Measurements from ENCODE around the gene NOXO1.

The NOXO1 gene

GRCh38 chr16:1993731-1994131 is 12.5 kb upstream of the NOXO1 start:
- TF ChIP-seq CTCF (IDR thresholded peaks at IDR 0.05): no peak
- Mint-ChIP-seq H3K36me3 (ENCODE audit: low read depth) (peaks cover 18% of the 10 kb centered on the region), H3K9me3 (no peaks in the 10 kb centered on the region), H3K4me1 (peaks cover 12% of the 10 kb centered on the region), H3K27ac (no peak overlapping the region), H3K27me3 (ENCODE audit: low read depth, poor library complexity) (peaks cover 40% of the 10 kb centered on the region), H3K4me3 (peak overlapping the region; percentile 44)
- no peak for DNase-seq

GRCh38 chr16:1992704-1993317 is 11.5 kb upstream of the NOXO1 start:
- no peak for TF ChIP-seq CTCF (IDR thresholded peaks at IDR 0.05)
- Mint-ChIP-seq H3K4me3 (no peak overlapping the region), H3K27me3 (ENCODE audit: low read depth, poor library complexity) (peaks cover 50% of the 10 kb centered on the region), H3K36me3 (ENCODE audit: low read depth) (peaks cover 15% of the 10 kb centered on the region), H3K27ac (no peak overlapping the region), H3K9me3 (no peaks in the 10 kb centered on the region), H3K4me1 (peaks cover 16% of the 10 kb centered on the region)
- DNase-seq: no peak

- peak; percentile 94 for DNase-seq
- Mint-ChIP-seq H3K4me1 (peaks cover 16% of the 10 kb centered on the region), H3K36me3 (ENCODE audit: low read depth) (peaks cover 14% of the 10 kb centered on the region), H3K4me3 (no peak overlapping the region), H3K27ac (no peak overlapping the region), H3K27me3 (ENCODE audit: low read depth, poor library complexity) (peaks cover 54% of the 10 kb centered on the region), H3K9me3 (no peaks in the 10 kb centered on the region)
- TF ChIP-seq CTCF (IDR thresholded peaks at IDR 0.05): no peak
Measured at GRCh38 chr16:1991948-1992703, 10.9 kb upstream of the NOXO1 start.

GRCh38 chr16:1991588-1991947 is 10.3 kb upstream of the NOXO1 start:
- peaks cover 59% of the 10 kb centered on the region for H3K27me3 Mint-ChIP-seq (ENCODE audit: low read depth, poor library complexity)

GRCh38 chr16:1991135-1991551 is 9.9 kb upstream of the NOXO1 start:
- peaks cover 16% of the 10 kb centered on the region for H3K4me1 Mint-ChIP-seq
- no peak for TF ChIP-seq CTCF (IDR thresholded peaks at IDR 0.05)
- no peaks in the 10 kb centered on the region for H3K9me3 Mint-ChIP-seq
- DNase-seq: no peak
- peaks cover 62% of the 10 kb centered on the region for H3K27me3 Mint-ChIP-seq (ENCODE audit: low read depth, poor library complexity)
- H3K4me3 Mint-ChIP-seq: peak overlapping the region; percentile 52
- peaks cover 22% of the 10 kb centered on the region for H3K36me3 Mint-ChIP-seq (ENCODE audit: low read depth)
- H3K27ac Mint-ChIP-seq: no peak overlapping the region

More at GRCh38 chr16:1991588-1991947, 10.3 kb upstream of the NOXO1 start:
- peaks cover 16% of the 10 kb centered on the region for H3K4me1 Mint-ChIP-seq
- no peak for DNase-seq
- no peak overlapping the region for H3K27ac Mint-ChIP-seq
- peak overlapping the region; percentile 52 for H3K4me3 Mint-ChIP-seq
- no peaks in the 10 kb centered on the region for H3K9me3 Mint-ChIP-seq
- no peak for TF ChIP-seq CTCF (IDR thresholded peaks at IDR 0.05)
- peaks cover 19% of the 10 kb centered on the region for H3K36me3 Mint-ChIP-seq (ENCODE audit: low read depth)

Measured in nephron progenitor cell (in vitro differentiated cells).